ENCODE data around the gene NTSR1.
A peak's percentile ranks its signal among the peaks of the same experiment; 100 is the strongest.

The NTSR1 gene

GRCh38 chr20:62794007-62794724 lies 85.5 kb downstream of the NTSR1 start:
- TF ChIP-seq CTCF (IDR thresholded peaks at IDR 0.05): no peak
- DNase-seq (ENCODE audit: low spot score): peak; percentile 97
- H3K27ac ChIP-seq: peak overlapping the region; percentile 87 to 95
- peak overlapping the region; percentile 89 for H3K4me3 ChIP-seq

GRCh38 chr20:62795023-62795761 lies 86.6 kb downstream of the NTSR1 start:
- no peak for TF ChIP-seq CTCF (IDR thresholded peaks at IDR 0.05)
- Histone ChIP-seq H3K27ac (peak overlapping the region; percentile 87 to 89), H3K4me3 (peak overlapping the region; percentile 89)
- no peak for DNase-seq (ENCODE audit: low spot score)

GRCh38 chr20:62796699-62797491 lies 88.3 kb downstream of the NTSR1 start:
- Histone ChIP-seq H3K27ac (peak overlapping the region; percentile 87 to 91), H3K4me3 (peak overlapping the region; percentile 89)
- TF ChIP-seq CTCF (IDR thresholded peaks at IDR 0.05): no peak
- no peak for DNase-seq (ENCODE audit: low spot score)

- DNase-seq (ENCODE audit: low spot score): no peak
- no peak for TF ChIP-seq CTCF (IDR thresholded peaks at IDR 0.05)
- peak overlapping the region; percentile 87 to 91 for H3K27ac ChIP-seq
- no peak overlapping the region for H3K4me3 ChIP-seq
These were observed 89.3 kb downstream of the NTSR1 start for GRCh38 chr20:62797671-62798532.

GRCh38 chr20:62799036-62799435 lies 90.4 kb downstream of the NTSR1 start:
- DNase-seq (ENCODE audit: low spot score): no peak
- Histone ChIP-seq H3K27ac (no peak overlapping the region), H3K4me3 (no peak overlapping the region)
- no peak for TF ChIP-seq CTCF (IDR thresholded peaks at IDR 0.05)

GRCh38 chr20:62799459-62799858 lies 90.8 kb downstream of the NTSR1 start:
- no peak for DNase-seq (ENCODE audit: low spot score)
- Histone ChIP-seq H3K27ac (no peak overlapping the region), H3K4me3 (no peak overlapping the region)
- TF ChIP-seq CTCF (IDR thresholded peaks at IDR 0.05): no peak

Data from coronary artery (tissue), 2 donors.